Measurements from ENCODE around the gene STXBP5.
"Not testable (repeated sequence)": the region's sequence is repeated elsewhere in the genome, so short reads cannot be mapped to it uniquely, and the experiment has no call there.

STXBP5 gene

GRCh38 chr6:147301070-147301469 lies 96.9 kb downstream of the STXBP5 start:
- DNase-seq = no peak

GRCh38 chr6:147304016-147304415 lies 99.8 kb downstream of the STXBP5 start:
- DNase-seq = no peak

- DNase-seq = no peak
Measured at GRCh38 chr6:147310521-147310920, 106.3 kb downstream of the STXBP5 start.

- no peak for DNase-seq
Measured at GRCh38 chr6:147311218-147311617, 107.0 kb downstream of the STXBP5 start.

- no peak for DNase-seq
Measured at GRCh38 chr6:147321260-147321659, 117.0 kb downstream of the STXBP5 start.

GRCh38 chr6:147322299-147323162 lies 118.3 kb downstream of the STXBP5 start:
- DNase-seq = no peak

- DNase-seq = no peak
Measured at GRCh38 chr6:147325557-147325956, 121.3 kb downstream of the STXBP5 start.

- DNase-seq = no peak
Measured at GRCh38 chr6:147331401-147331800, 127.2 kb downstream of the STXBP5 start.

GRCh38 chr6:147337921-147338320 lies 133.7 kb downstream of the STXBP5 start:
- DNase-seq = no peak

GRCh38 chr6:147341486-147341885 lies 137.3 kb downstream of the STXBP5 start:
- no peak for DNase-seq

- no peak for DNase-seq
Measured at GRCh38 chr6:147345902-147346301, 141.7 kb downstream of the STXBP5 start.

GRCh38 chr6:147347179-147347881 lies 143.1 kb downstream of the STXBP5 start:
- no peak for DNase-seq

GRCh38 chr6:147347882-147348575 lies 143.8 kb downstream of the STXBP5 start:
- DNase-seq = no peak

- no peak for DNase-seq
Measured at GRCh38 chr6:147361311-147361981, 157.2 kb downstream of the STXBP5 start.

- DNase-seq = no peak
Measured at GRCh38 chr6:147366290-147366689, 162.1 kb downstream of the STXBP5 start.

GRCh38 chr6:147371325-147371724 lies 167.1 kb downstream of the STXBP5 start:
- no peak for DNase-seq

- no peak for DNase-seq
Measured at GRCh38 chr6:147372806-147373205, 168.6 kb downstream of the STXBP5 start.

- DNase-seq = no peak
Measured at GRCh38 chr6:147378819-147379218, 174.6 kb downstream of the STXBP5 start.

GRCh38 chr6:147380841-147381240 lies 176.6 kb downstream of the STXBP5 start:
- not testable (repeated sequence) for DNase-seq

GRCh38 chr6:147381712-147382111 lies 177.5 kb downstream of the STXBP5 start:
- DNase-seq = no peak

GRCh38 chr6:147382945-147383554 lies 178.8 kb downstream of the STXBP5 start:
- no peak for DNase-seq

- DNase-seq = no peak
Measured at GRCh38 chr6:147384029-147384428, 179.8 kb downstream of the STXBP5 start.
